Neural cell (in vitro differentiated cells): ENCODE results near the gene TIMM44. TPM values are rescaled to one million over a fixed set of nuclear protein-coding genes. Genes with fewer than 3 reads are reported as not detected.

Source experiments
- H2AFZ ChIP-seq: fragments of 200-600, 300-800 bp; sonication (generic), shearing (Covaris generic); 2 replicates; pipeline ENCODE4 v1.6.0; 2014; ENCODE audit warnings: low read depth, mild to moderate bottlenecking, antibody characterized with exemption, low read length, moderate library complexity
- H3F3A ChIP-seq: fragments of 200-600 bp; shearing (Covaris generic); 2 replicates; pipeline ENCODE4 v1.6.1; 2016; ENCODE audit warnings: mild to moderate bottlenecking, moderate library complexity, mixed read lengths, antibody characterized with exemption, low read length; ENCODE audit not compliant: insufficient read depth, poor library complexity, severe bottlenecking
- H3K27ac ChIP-seq: fragments of 200-600, 300-800 bp; sonication (generic), shearing (Covaris generic); 2 replicates; pipeline ENCODE4 v1.5.1; 2014; ENCODE audit warnings: mild to moderate bottlenecking, low read length, moderate library complexity
- H3K27me3 ChIP-seq: fragments of 300-800, 200-600 bp; sonication (generic), shearing (Covaris generic); 2 replicates; pipeline ENCODE4 v1.6.0; 2014; ENCODE audit warnings: mild to moderate bottlenecking, low read depth, low read length, moderate library complexity; ENCODE audit not compliant: insufficient read depth
- H3K36me3 ChIP-seq: fragments of 300-800, 200-600 bp; sonication (generic), shearing (Covaris generic); 2 replicates; pipeline ENCODE4 v1.5.1; 2014; ENCODE audit warnings: mild to moderate bottlenecking, antibody characterized with exemption, low read length, moderate library complexity; ENCODE audit not compliant: insufficient read depth
- H3K4me2 ChIP-seq: fragments of 300-800, 200-600 bp; sonication (generic), shearing (Covaris generic); 2 replicates; pipeline ENCODE4 v1.6.0; 2014; ENCODE audit warnings: mild to moderate bottlenecking, low read length
- H3K4me3 ChIP-seq: fragments of 300-800, 200-600 bp; sonication (generic), shearing (Covaris generic); 2 replicates; pipeline ENCODE4 v1.5.1; 2014; ENCODE audit warnings: mild to moderate bottlenecking, low read length, moderate library complexity
- H3K79me2 ChIP-seq: fragments of 200-600 bp; shearing (Covaris generic); replicated peaks from 2 replicates; pipeline ENCODE4 v1.6.0; 2014; ENCODE audit warnings: mild to moderate bottlenecking, low read length, moderate library complexity; ENCODE audit not compliant: insufficient read depth
- H3K9ac ChIP-seq: fragments of 300-800, 200-600 bp; sonication (generic), shearing (Covaris generic); 2 replicates; pipeline ENCODE4 v1.6.1; 2016; ENCODE audit warnings: mild to moderate bottlenecking, low read length, mixed read lengths
- H3K9me2 ChIP-seq: fragments of 200-600 bp; shearing (Covaris generic); 2 replicates; pipeline ENCODE4 v1.6.1; 2016; ENCODE audit warnings: mild to moderate bottlenecking, low read length, mixed read lengths; ENCODE audit not compliant: insufficient read depth
- H3K9me3 ChIP-seq: fragments of 200-600, 300-800 bp; sonication (generic), shearing (Covaris generic); 2 replicates; pipeline ENCODE4 v1.6.1; 2016; ENCODE audit warnings: mild to moderate bottlenecking, mixed run types, low read length, moderate library complexity, mixed read lengths
- H4K20me1 ChIP-seq: fragments of 200-600 bp; shearing (Covaris generic); 2 replicates; pipeline ENCODE4 v1.6.1; 2016; ENCODE audit warnings: mild to moderate bottlenecking, mixed run types; ENCODE audit not compliant: insufficient read depth
- EP300 ChIP-seq: fragments of 450-650 bp; conservative IDR thresholded peaks from 2 replicates; pipeline ENCODE4 v1.6.1; 2014; ENCODE audit warnings: antibody characterized with exemption, mild to moderate bottlenecking, moderate library complexity; ENCODE audit not compliant: poor library complexity, severe bottlenecking
- EZH2 ChIP-seq: fragments of 200-600, 300-800 bp; shearing (Covaris generic), sonication (generic); IDR thresholded peaks from 2 replicates; pipeline ENCODE4 v1.6.1; 2014; ENCODE audit warnings: antibody characterized with exemption, low read length, borderline replicate concordance, mild to moderate bottlenecking; ENCODE audit not compliant: insufficient read depth, poor library complexity, severe bottlenecking
- MXI1 ChIP-seq: fragments of 450-650 bp; conservative IDR thresholded peaks from 2 replicates; pipeline ENCODE4 v1.6.1; 2014; ENCODE audit warnings: antibody characterized with exemption, mild to moderate bottlenecking; ENCODE audit not compliant: poor library complexity, severe bottlenecking
- POLR2AphosphoS5 ChIP-seq: IDR thresholded peaks from 2 replicates; pipeline ENCODE4 v1.6.1; 2012
- RAD21 ChIP-seq: fragments of 450-650 bp; conservative IDR thresholded peaks from 2 replicates; pipeline ENCODE4 v1.6.1; 2014; ENCODE audit warnings: antibody characterized with exemption, mild to moderate bottlenecking, moderate library complexity
- SMC3 ChIP-seq: fragments of 450-650 bp; conservative IDR thresholded peaks from 2 replicates; pipeline ENCODE4 v1.6.1; 2014; ENCODE audit warnings: antibody characterized with exemption, mild to moderate bottlenecking, moderate library complexity; ENCODE audit not compliant: poor library complexity
- TAF1 ChIP-seq: IDR thresholded peaks from 2 replicates; pipeline ENCODE4 v1.6.1; 2012; ENCODE audit warnings: low read depth
- polyA plus RNA-seq: library from polyadenylated mRNA; depleted of rRNA; stranded (reverse); fragments of >200 nt; gene quantifications from 2 replicates; pipeline ENCODE4 v1.2.3, GENCODE V29; 2014
- TF ChIP-seq, protein P1 (sequence below): fragments of 450-650 bp; IDR thresholded peaks from 2 replicates; pipeline ENCODE4 v1.5.1; 2014; ENCODE audit warnings: antibody characterized with exemption, mild to moderate bottlenecking, moderate library complexity; ENCODE audit not compliant: poor library complexity, severe bottlenecking
- TF ChIP-seq, protein P2 (sequence below): IDR thresholded peaks from 2 replicates; pipeline ENCODE4 v1.6.1; 2012; ENCODE audit warnings: borderline replicate concordance

The TIMM44 gene
- polyA plus RNA-seq, 1 donor from 2014 or later = 48.3 TPM

DNA sequence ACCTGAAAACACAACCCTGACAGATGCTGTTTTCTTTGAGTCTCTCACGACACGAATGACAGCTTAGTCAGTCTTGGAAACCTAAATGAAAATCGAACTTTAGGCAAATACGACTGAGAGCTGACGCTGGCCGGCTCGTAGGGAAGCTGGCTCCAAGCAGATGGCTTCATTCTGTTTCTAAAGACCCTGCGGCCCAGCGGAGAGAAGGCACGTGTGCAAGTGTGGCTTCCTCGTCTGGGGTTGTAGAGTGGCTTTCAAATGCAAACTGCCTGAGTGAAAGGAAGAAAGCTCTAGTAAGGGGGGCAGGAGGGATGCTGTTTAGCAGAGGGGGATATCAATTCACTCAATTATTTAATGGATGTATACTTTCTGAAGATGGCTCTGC, 26.1 kb upstream of the TIMM44 start:
- Histone ChIP-seq H2AFZ (no peak overlapping the region), H3F3A (no peaks in the 10 kb centered on the region), H3K4me2 (no peak overlapping the region), H3K9ac (no peak overlapping the region), H3K79me2 (no peaks in the 10 kb centered on the region), H3K4me3 (no peak overlapping the region), H3K27me3 (no peaks in the 10 kb centered on the region), H3K9me3 (no peaks in the 10 kb centered on the region), H3K27ac (no peak overlapping the region), H3K36me3 (no peaks in the 10 kb centered on the region), H4K20me1 (no peaks in the 10 kb centered on the region), H3K9me2 (no peaks in the 10 kb centered on the region)
- TF ChIP-seq TAF1 (no peak), POLR2AphosphoS5 (no peak), RAD21 (no peak), MXI1 (no peak), SMC3 (no peak), EZH2 (no peak)
- TF ChIP-seq, protein P1, sequence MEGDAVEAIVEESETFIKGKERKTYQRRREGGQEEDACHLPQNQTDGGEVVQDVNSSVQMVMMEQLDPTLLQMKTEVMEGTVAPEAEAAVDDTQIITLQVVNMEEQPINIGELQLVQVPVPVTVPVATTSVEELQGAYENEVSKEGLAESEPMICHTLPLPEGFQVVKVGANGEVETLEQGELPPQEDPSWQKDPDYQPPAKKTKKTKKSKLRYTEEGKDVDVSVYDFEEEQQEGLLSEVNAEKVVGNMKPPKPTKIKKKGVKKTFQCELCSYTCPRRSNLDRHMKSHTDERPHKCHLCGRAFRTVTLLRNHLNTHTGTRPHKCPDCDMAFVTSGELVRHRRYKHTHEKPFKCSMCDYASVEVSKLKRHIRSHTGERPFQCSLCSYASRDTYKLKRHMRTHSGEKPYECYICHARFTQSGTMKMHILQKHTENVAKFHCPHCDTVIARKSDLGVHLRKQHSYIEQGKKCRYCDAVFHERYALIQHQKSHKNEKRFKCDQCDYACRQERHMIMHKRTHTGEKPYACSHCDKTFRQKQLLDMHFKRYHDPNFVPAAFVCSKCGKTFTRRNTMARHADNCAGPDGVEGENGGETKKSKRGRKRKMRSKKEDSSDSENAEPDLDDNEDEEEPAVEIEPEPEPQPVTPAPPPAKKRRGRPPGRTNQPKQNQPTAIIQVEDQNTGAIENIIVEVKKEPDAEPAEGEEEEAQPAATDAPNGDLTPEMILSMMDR = no peak
- TF ChIP-seq, protein P2, sequence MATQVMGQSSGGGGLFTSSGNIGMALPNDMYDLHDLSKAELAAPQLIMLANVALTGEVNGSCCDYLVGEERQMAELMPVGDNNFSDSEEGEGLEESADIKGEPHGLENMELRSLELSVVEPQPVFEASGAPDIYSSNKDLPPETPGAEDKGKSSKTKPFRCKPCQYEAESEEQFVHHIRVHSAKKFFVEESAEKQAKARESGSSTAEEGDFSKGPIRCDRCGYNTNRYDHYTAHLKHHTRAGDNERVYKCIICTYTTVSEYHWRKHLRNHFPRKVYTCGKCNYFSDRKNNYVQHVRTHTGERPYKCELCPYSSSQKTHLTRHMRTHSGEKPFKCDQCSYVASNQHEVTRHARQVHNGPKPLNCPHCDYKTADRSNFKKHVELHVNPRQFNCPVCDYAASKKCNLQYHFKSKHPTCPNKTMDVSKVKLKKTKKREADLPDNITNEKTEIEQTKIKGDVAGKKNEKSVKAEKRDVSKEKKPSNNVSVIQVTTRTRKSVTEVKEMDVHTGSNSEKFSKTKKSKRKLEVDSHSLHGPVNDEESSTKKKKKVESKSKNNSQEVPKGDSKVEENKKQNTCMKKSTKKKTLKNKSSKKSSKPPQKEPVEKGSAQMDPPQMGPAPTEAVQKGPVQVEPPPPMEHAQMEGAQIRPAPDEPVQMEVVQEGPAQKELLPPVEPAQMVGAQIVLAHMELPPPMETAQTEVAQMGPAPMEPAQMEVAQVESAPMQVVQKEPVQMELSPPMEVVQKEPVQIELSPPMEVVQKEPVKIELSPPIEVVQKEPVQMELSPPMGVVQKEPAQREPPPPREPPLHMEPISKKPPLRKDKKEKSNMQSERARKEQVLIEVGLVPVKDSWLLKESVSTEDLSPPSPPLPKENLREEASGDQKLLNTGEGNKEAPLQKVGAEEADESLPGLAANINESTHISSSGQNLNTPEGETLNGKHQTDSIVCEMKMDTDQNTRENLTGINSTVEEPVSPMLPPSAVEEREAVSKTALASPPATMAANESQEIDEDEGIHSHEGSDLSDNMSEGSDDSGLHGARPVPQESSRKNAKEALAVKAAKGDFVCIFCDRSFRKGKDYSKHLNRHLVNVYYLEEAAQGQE = no peak

DNA sequence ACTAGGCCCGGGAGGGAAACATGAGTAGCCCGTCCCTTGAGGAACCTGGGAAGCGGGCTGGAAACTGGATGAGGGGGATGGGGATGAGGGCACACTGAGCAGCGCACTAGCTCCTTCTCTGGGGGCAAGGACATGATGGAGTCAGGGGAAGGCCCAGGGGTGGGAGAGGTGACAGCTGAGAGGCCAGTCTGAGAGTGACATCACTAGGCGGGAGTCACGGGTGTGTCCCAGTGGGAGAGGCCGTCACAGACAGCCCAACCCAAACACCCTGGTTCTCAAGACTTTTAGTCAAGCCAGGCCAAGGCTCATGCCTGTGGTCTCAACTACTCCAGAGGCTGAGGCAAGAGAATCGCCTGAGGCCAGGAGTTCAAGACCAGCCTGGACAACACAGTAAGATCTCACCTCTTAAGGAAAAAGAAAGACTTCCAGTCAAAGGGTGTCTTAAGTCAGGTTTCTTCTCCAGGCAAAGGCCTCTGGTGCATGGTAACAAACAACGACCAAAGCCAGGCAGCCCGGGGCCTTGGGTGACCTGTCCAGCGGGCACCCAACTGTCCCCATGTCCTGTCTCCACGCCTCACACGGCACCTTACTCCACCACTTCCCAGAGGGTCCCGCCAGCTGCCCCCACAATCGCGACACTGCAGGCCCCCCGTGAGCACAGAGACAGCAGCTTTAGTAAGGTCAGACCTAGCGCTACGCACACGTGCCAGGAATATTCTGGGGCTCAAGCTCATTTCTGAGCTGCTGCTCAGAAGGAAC, 25.5 kb upstream of the TIMM44 start:
- no peaks in the 10 kb centered on the region for H3K36me3 ChIP-seq
- H3K9me2 ChIP-seq = no peaks in the 10 kb centered on the region
- TF ChIP-seq MXI1 (no peak), EZH2 (no peak), POLR2AphosphoS5 (no peak), RAD21 (no peak), TAF1 (no peak), SMC3 (no peak), EP300 (no peak)
- TF ChIP-seq, protein P2 = no peak
- TF ChIP-seq, protein P1 = no peak
- H4K20me1 ChIP-seq = no peaks in the 10 kb centered on the region
- H3K79me2 ChIP-seq = no peaks in the 10 kb centered on the region
- H3K4me3 ChIP-seq = no peak overlapping the region
- no peaks in the 10 kb centered on the region for H3K27me3 ChIP-seq
- H2AFZ ChIP-seq = no peak overlapping the region
- H3K27ac ChIP-seq = no peak overlapping the region
- no peak overlapping the region for H3K4me2 ChIP-seq
- H3K9ac ChIP-seq = no peak overlapping the region
- H3K9me3 ChIP-seq = no peaks in the 10 kb centered on the region
- no peaks in the 10 kb centered on the region for H3F3A ChIP-seq
